ENCODE results near the gene SYF2.

DNA sequence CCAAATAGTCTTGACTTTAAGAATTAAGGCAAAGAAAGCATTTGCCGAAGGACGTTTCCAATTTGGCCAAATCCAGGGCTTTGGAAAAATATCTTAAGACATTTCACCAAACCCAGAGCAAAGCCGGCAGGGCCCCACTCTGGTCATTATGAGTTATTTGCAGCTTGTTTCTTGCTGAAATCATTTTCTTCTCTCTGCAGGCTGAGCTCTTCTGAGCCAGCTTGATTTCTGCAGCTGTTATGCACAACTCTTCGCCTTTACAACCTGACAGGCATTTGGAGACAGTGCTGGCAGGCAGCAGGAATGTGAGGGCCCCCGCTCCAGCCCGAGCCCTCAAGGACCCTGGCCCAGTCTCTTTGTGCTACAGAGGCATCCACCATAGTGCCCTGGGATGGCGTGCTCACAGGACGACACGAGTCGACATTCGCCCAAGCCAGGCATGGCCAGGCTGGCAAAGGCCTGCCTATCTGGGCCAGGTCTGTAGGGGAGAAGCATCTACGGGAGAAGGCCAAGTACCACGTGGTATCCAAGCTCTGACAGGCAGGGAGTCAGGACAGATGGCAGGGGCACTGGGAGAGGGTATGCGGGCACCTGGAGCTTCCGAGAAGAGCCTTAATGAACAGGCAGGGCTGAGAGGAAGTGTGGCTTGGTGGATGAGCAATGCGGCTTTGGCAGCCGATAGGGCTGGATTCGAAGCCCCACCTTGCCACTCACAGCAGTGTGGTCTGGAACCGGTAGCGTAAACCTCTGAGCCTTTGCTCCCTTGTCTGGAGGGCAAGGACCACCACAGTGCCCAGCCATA is 32.3 kb downstream of the SYF2 start:
- TF ChIP-seq POLR2A (IDR thresholded peaks at IDR 0.05; ENCODE audit: low read depth, low read length), result no peak
- no peak for TF ChIP-seq POLR2AphosphoS5 (IDR thresholded peaks at IDR 0.05; ENCODE audit: low read depth, low read length)
